Spleen (tissue), 7 donors: Measurements from ENCODE around the gene DMD.

Experiments
- POLR2A ChIP-seq, 3 donors: fragments of 450-650 bp; IDR thresholded peaks; one replicate each; pipeline ENCODE4 v1.5.1; 2017; ENCODE audit warnings: antibody characterized with exemption in 3 of 3, mild to moderate bottlenecking in 1 of 3
- POLR2AphosphoS5 ChIP-seq, 3 donors: sonication (generic); formaldehyde crosslinking; IDR thresholded peaks; one replicate each; pipeline ENCODE4 v1.5.1; 2017; ENCODE audit warnings: antibody characterized with exemption in 3 of 3
- TF ChIP-seq, protein P1 (sequence below), 11 experiments: fragments of 200-600 bp in 7 of 11; fragments of 450-650 bp in 4 of 11; sonication (generic) in 4 of 11; IDR thresholded peaks in 8 of 11; conservative IDR thresholded peaks in 3 of 11; 1 replicate in 7 of 11; 2 replicates in 4 of 11; pipeline versions ENCODE4 v1.4.0 to v1.8.0; 2016 to 2021; ENCODE audit warnings: antibody characterized with exemption in 11 of 11, inconsistent platforms in 4 of 11, mild to moderate bottlenecking in 1 of 11
- donor health status: DM: no; HTN: no; CAD: no; lungs with moderate emphysema.
- donor health status: DM: no; HTN: no; CAD: no.
- donor health status: DM: no; HTN: no; CAD: no.

DNA sequence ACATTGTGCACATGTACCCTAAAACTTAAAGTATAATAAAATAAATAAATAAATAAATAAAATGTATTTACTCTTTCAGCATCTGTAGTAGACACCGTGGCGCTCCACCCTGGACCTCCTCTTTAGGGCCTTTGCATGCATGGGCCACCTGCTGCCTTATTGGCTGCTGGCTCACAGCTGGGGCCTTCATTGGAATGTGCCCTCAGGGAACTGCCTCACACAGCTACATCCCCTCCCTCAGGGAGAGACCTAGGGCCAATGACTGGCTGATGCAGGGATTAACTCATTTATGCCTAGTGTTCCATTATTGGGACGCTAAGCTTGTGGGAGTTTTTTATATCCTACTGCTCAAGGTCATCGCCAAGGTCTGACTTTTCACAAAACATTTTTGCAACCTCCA lies 1836.6 kb downstream of the DMD start:
- TF ChIP-seq, protein P1, sequence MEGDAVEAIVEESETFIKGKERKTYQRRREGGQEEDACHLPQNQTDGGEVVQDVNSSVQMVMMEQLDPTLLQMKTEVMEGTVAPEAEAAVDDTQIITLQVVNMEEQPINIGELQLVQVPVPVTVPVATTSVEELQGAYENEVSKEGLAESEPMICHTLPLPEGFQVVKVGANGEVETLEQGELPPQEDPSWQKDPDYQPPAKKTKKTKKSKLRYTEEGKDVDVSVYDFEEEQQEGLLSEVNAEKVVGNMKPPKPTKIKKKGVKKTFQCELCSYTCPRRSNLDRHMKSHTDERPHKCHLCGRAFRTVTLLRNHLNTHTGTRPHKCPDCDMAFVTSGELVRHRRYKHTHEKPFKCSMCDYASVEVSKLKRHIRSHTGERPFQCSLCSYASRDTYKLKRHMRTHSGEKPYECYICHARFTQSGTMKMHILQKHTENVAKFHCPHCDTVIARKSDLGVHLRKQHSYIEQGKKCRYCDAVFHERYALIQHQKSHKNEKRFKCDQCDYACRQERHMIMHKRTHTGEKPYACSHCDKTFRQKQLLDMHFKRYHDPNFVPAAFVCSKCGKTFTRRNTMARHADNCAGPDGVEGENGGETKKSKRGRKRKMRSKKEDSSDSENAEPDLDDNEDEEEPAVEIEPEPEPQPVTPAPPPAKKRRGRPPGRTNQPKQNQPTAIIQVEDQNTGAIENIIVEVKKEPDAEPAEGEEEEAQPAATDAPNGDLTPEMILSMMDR (IDR thresholded peaks at IDR 0.05 in 8 of 11, conservative IDR thresholded peaks at IDR 0.05 in 3 of 11) = no peak
- TF ChIP-seq POLR2A (IDR thresholded peaks at IDR 0.05) (no peak), POLR2AphosphoS5 (IDR thresholded peaks at IDR 0.05) (no peak)
